HL-60 (cell line): ENCODE data around the gene PHLDA2.

ENCODE experiments used
- POLR2AphosphoS5 ChIP-seq: IDR thresholded peaks from 2 replicates; pipeline ENCODE4 v1.6.1; 2012; ENCODE audit warnings: low read depth
- SPI1 ChIP-seq: IDR thresholded peaks from 2 replicates; pipeline ENCODE4 v1.6.1; 2012; ENCODE audit warnings: low read depth, mild to moderate bottlenecking, borderline replicate concordance
- TF ChIP-seq, protein P1 (sequence below): IDR thresholded peaks from one replicate; pipeline ENCODE4 v1.5.1; 2011; ENCODE audit warnings: low read length, control low read depth, inconsistent platforms; ENCODE audit not compliant: insufficient read depth
- TF ChIP-seq, protein P2 (sequence below): IDR thresholded peaks from 2 replicates; pipeline ENCODE4 v1.6.1; 2012; ENCODE audit warnings: low read depth; ENCODE audit not compliant: insufficient replicate concordance

DNA sequence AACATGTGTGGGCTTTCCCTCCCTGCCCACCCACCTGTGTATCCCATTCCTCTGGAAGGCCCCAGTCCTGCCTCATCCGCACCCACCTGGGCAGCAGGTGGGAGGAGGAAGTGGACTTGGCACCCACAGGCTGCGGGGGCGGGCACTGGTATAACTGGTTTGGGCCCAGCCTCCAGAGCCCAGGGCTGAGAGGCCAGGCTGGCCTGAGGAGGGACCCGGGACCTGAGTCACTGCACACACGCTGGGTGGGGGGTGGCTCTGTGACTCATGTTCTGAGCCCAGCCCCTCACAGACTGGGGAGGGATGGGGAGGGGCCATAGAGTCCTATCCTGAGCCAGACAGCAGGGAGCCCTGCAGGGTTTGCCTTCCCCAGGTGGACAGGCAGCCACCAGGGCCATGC is 16.7 kb downstream of the PHLDA2 start:
- TF ChIP-seq, protein P1, sequence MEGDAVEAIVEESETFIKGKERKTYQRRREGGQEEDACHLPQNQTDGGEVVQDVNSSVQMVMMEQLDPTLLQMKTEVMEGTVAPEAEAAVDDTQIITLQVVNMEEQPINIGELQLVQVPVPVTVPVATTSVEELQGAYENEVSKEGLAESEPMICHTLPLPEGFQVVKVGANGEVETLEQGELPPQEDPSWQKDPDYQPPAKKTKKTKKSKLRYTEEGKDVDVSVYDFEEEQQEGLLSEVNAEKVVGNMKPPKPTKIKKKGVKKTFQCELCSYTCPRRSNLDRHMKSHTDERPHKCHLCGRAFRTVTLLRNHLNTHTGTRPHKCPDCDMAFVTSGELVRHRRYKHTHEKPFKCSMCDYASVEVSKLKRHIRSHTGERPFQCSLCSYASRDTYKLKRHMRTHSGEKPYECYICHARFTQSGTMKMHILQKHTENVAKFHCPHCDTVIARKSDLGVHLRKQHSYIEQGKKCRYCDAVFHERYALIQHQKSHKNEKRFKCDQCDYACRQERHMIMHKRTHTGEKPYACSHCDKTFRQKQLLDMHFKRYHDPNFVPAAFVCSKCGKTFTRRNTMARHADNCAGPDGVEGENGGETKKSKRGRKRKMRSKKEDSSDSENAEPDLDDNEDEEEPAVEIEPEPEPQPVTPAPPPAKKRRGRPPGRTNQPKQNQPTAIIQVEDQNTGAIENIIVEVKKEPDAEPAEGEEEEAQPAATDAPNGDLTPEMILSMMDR = no peak
- TF ChIP-seq, protein P2, sequence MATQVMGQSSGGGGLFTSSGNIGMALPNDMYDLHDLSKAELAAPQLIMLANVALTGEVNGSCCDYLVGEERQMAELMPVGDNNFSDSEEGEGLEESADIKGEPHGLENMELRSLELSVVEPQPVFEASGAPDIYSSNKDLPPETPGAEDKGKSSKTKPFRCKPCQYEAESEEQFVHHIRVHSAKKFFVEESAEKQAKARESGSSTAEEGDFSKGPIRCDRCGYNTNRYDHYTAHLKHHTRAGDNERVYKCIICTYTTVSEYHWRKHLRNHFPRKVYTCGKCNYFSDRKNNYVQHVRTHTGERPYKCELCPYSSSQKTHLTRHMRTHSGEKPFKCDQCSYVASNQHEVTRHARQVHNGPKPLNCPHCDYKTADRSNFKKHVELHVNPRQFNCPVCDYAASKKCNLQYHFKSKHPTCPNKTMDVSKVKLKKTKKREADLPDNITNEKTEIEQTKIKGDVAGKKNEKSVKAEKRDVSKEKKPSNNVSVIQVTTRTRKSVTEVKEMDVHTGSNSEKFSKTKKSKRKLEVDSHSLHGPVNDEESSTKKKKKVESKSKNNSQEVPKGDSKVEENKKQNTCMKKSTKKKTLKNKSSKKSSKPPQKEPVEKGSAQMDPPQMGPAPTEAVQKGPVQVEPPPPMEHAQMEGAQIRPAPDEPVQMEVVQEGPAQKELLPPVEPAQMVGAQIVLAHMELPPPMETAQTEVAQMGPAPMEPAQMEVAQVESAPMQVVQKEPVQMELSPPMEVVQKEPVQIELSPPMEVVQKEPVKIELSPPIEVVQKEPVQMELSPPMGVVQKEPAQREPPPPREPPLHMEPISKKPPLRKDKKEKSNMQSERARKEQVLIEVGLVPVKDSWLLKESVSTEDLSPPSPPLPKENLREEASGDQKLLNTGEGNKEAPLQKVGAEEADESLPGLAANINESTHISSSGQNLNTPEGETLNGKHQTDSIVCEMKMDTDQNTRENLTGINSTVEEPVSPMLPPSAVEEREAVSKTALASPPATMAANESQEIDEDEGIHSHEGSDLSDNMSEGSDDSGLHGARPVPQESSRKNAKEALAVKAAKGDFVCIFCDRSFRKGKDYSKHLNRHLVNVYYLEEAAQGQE = no peak
- no peak for TF ChIP-seq POLR2AphosphoS5
- TF ChIP-seq SPI1 = no peak
